Measurements from ENCODE around the gene RAB37.

DNA sequence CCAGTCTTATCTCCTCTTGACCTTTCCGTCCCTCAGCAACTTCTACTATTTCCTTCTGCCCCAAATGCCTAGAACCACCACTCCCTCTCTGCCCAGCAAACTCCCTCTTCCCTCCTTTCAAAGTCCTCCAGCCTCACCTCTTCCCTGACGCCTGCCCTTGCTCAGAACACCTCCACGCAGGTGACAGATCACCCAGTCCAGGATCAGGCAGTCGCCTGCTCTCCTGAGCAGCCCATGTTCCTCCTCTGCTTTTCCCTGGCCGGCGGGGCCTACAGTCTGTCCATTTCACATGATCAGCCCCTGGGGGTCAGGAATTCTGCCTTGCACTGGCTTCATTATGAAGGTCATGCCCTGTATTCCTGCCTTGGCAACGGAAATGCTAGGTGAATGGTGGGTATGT lies 24.8 kb upstream of the RAB37 start:
- TF ChIP-seq SMC3 (IDR thresholded peaks at IDR 0.05; ENCODE audit: low read length): no peak
- TF ChIP-seq MBNL3 (CRISPR knock-in tag; conservative IDR thresholded peaks at IDR 0.05): no peak
- TF ChIP-seq, protein P1, sequence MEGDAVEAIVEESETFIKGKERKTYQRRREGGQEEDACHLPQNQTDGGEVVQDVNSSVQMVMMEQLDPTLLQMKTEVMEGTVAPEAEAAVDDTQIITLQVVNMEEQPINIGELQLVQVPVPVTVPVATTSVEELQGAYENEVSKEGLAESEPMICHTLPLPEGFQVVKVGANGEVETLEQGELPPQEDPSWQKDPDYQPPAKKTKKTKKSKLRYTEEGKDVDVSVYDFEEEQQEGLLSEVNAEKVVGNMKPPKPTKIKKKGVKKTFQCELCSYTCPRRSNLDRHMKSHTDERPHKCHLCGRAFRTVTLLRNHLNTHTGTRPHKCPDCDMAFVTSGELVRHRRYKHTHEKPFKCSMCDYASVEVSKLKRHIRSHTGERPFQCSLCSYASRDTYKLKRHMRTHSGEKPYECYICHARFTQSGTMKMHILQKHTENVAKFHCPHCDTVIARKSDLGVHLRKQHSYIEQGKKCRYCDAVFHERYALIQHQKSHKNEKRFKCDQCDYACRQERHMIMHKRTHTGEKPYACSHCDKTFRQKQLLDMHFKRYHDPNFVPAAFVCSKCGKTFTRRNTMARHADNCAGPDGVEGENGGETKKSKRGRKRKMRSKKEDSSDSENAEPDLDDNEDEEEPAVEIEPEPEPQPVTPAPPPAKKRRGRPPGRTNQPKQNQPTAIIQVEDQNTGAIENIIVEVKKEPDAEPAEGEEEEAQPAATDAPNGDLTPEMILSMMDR (CRISPR knock-in tag; IDR thresholded peaks at IDR 0.05): no peak
- TF ChIP-seq, protein P2, sequence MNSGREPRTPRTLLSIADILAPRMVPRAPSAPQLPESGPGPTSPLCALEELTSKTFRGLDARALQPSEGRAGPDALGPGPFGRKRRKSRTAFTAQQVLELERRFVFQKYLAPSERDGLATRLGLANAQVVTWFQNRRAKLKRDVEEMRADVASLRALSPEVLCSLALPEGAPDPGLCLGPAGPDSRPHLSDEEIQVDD (CRISPR knock-in tag; IDR thresholded peaks at IDR 0.05; ENCODE audit: borderline replicate concordance): no peak
- TF ChIP-seq ELF1 (CRISPR knock-in tag; IDR thresholded peaks at IDR 0.05): no peak
- TF ChIP-seq, protein P3, sequence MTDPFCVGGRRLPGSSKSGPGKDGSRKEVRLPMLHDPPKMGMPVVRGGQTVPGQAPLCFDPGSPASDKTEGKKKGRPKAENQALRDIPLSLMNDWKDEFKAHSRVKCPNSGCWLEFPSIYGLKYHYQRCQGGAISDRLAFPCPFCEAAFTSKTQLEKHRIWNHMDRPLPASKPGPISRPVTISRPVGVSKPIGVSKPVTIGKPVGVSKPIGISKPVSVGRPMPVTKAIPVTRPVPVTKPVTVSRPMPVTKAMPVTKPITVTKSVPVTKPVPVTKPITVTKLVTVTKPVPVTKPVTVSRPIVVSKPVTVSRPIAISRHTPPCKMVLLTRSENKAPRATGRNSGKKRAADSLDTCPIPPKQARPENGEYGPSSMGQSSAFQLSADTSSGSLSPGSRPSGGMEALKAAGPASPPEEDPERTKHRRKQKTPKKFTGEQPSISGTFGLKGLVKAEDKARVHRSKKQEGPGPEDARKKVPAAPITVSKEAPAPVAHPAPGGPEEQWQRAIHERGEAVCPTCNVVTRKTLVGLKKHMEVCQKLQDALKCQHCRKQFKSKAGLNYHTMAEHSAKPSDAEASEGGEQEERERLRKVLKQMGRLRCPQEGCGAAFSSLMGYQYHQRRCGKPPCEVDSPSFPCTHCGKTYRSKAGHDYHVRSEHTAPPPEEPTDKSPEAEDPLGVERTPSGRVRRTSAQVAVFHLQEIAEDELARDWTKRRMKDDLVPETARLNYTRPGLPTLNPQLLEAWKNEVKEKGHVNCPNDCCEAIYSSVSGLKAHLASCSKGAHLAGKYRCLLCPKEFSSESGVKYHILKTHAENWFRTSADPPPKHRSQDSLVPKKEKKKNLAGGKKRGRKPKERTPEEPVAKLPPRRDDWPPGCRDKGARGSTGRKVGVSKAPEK (CRISPR knock-in tag; IDR thresholded peaks at IDR 0.05; ENCODE audit: borderline replicate concordance): no peak
- TF ChIP-seq CC2D1A (CRISPR knock-in tag; IDR thresholded peaks at IDR 0.05): no peak
- TF ChIP-seq, protein P4, sequence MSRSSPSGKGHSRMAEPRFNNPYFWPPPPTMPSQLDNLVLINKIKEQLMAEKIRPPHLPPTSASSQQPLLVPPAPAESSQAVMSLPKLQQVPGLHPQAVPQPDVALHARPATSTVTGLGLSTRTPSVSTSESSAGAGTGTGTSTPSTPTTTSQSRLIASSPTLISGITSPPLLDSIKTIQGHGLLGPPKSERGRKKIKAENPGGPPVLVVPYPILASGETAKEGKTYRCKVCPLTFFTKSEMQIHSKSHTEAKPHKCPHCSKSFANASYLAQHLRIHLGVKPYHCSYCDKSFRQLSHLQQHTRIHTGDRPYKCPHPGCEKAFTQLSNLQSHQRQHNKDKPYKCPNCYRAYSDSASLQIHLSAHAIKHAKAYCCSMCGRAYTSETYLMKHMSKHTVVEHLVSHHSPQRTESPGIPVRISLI (CRISPR knock-in tag; IDR thresholded peaks at IDR 0.05; ENCODE audit: borderline replicate concordance): no peak
- TF ChIP-seq ZNF563 (CRISPR knock-in tag; IDR thresholded peaks at IDR 0.05): no peak
- no peak for TF ChIP-seq CBX1 (IDR thresholded peaks at IDR 0.05; ENCODE audit: low read depth)
- no peak for TF ChIP-seq RXRA (CRISPR knock-in tag; IDR thresholded peaks at IDR 0.05)
- no peak for TF ChIP-seq IRF2 (CRISPR knock-in tag; IDR thresholded peaks at IDR 0.05)
- TF ChIP-seq, protein P5, sequence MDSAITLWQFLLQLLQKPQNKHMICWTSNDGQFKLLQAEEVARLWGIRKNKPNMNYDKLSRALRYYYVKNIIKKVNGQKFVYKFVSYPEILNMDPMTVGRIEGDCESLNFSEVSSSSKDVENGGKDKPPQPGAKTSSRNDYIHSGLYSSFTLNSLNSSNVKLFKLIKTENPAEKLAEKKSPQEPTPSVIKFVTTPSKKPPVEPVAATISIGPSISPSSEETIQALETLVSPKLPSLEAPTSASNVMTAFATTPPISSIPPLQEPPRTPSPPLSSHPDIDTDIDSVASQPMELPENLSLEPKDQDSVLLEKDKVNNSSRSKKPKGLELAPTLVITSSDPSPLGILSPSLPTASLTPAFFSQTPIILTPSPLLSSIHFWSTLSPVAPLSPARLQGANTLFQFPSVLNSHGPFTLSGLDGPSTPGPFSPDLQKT (CRISPR knock-in tag; IDR thresholded peaks at IDR 0.05; ENCODE audit: borderline replicate concordance): no peak

Measured in HepG2 (cell line).